GM10248 (cell line): ENCODE data around the gene MND1.

Source experiments
- CTCF ChIA-PET: fragments of 300-600 bp; sonication (Branson Sonifier 250); formaldehyde crosslinking; extraction: SDS; loops from one replicate; lab custom pipeline; 2021; ENCODE audit warnings: antibody characterized with exemption; lab: Yijun Ruan, JAX
- POLR2A ChIA-PET: fragments of 350-650 bp; sonication (Branson Sonifier 250); formaldehyde crosslinking; extraction: SDS; loops from one replicate; lab custom pipeline; 2020; ENCODE audit warnings: antibody characterized with exemption; lab: Yijun Ruan, JAX
- DNase-seq: peaks from one replicate; pipeline ENCODE4 v3.0.0; 2012; ENCODE audit errors: extremely low spot score
- CTCF ChIP-seq: IDR thresholded peaks from 2 replicates; pipeline ENCODE4 v1.5.1; 2012; ENCODE audit warnings: mild to moderate bottlenecking, low read depth; ENCODE audit errors: extremely low read depth, missing control alignments, control extremely low read depth

MND1 gene

GRCh38 chr4:153399358-153399757, 54.9 kb downstream of the MND1 start:
- ChIA-PET CTCF (interaction anchor here (1.0 kb wide), 1 partner anchor 47 kb away, joined by 3 read pairs; no protein-coding TSS in a partner anchor), POLR2A (no interaction called here)
- DNase-seq = no peak
- TF ChIP-seq CTCF = no peak

- POLR2A ChIA-PET = no interaction called here
- CTCF ChIA-PET = no interaction called here
- DNase-seq = no peak
Observed at GRCh38 chr4:153401501-153401900, 57.0 kb downstream of the MND1 start.

GRCh38 chr4:153402366-153402765, 57.9 kb downstream of the MND1 start:
- CTCF ChIA-PET = interaction anchor here (1.1 kb wide), 1 partner anchor 13 kb away, joined by 3 read pairs; no protein-coding TSS in a partner anchor
- POLR2A ChIA-PET = no interaction called here
- TF ChIP-seq CTCF = no peak
- DNase-seq = no peak

More at GRCh38 chr4:153401501-153401900, 57.0 kb downstream of the MND1 start:
- no peak for TF ChIP-seq CTCF

GRCh38 chr4:153403726-153404125, 59.2 kb downstream of the MND1 start:
- POLR2A ChIA-PET = no interaction called here
- TF ChIP-seq CTCF = no peak
- DNase-seq = no peak
- CTCF ChIA-PET = interaction anchor here (1.1 to 1.2 kb wide), 3 partner anchors 13 to 45 kb away, joined by 3 to 5 read pairs (median 3); no protein-coding TSS in a partner anchor

- ChIA-PET CTCF (no interaction called here), POLR2A (no interaction called here)
- TF ChIP-seq CTCF = no peak
- DNase-seq = no peak
Observed at GRCh38 chr4:153407906-153408305, 63.4 kb downstream of the MND1 start.

GRCh38 chr4:153408932-153409331, 64.4 kb downstream of the MND1 start:
- ChIA-PET POLR2A (no interaction called here), CTCF (interaction anchor here (1.2 kb wide), 1 partner anchor 39 kb away, joined by 3 read pairs; no protein-coding TSS in a partner anchor)
- TF ChIP-seq CTCF = no peak
- no peak for DNase-seq
